ENCODE data around the gene REL.

The REL gene

DNA sequence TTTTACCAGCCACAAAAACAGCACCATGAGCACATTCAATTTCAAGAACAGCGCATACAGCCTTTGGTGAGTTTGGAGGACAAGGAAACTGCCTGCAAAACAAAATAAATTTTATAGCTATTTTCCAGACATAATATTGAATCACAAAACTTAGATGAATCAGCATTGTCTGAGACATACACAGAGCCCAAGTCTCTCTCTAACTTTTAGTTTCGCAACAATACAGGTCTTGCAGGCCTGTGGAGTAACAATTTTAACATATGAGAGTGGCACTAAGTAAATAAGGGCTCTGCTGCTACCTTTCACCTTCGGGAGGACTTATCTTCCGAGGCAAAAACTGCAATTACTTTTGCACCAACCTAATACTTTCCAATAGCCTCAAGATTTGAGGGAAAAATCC, 80.1 kb downstream of the REL start:
- no peak for TF ChIP-seq ZNF184 (tag by site-specific recombination; IDR thresholded peaks at IDR 0.05)
- TF ChIP-seq, protein P1, sequence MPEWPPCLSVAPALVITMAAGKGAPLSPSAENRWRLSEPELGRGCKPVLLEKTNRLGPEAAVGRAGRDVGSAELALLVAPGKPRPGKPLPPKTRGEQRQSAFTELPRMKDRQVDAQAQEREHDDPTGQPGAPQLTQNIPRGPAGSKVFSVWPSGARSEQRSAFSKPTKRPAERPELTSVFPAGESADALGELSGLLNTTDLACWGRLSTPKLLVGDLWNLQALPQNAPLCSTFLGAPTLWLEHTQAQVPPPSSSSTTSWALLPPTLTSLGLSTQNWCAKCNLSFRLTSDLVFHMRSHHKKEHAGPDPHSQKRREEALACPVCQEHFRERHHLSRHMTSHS (tag by site-specific recombination; IDR thresholded peaks at IDR 0.05): no peak
- CTCF ChIA-PET: no interaction called here
- POLR2A ChIA-PET: no interaction called here

GRCh38 chr2:60962528-60962927, 81.2 kb downstream of the REL start:
- ChIA-PET CTCF (no interaction called here), POLR2A (no interaction called here)
- TF ChIP-seq, protein P2, sequence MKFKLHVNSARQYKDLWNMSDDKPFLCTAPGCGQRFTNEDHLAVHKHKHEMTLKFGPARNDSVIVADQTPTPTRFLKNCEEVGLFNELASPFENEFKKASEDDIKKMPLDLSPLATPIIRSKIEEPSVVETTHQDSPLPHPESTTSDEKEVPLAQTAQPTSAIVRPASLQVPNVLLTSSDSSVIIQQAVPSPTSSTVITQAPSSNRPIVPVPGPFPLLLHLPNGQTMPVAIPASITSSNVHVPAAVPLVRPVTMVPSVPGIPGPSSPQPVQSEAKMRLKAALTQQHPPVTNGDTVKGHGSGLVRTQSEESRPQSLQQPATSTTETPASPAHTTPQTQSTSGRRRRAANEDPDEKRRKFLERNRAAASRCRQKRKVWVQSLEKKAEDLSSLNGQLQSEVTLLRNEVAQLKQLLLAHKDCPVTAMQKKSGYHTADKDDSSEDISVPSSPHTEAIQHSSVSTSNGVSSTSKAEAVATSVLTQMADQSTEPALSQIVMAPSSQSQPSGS (tag by site-specific recombination; IDR thresholded peaks at IDR 0.05; ENCODE audit: low read depth): no peak
- TF ChIP-seq, protein P3, sequence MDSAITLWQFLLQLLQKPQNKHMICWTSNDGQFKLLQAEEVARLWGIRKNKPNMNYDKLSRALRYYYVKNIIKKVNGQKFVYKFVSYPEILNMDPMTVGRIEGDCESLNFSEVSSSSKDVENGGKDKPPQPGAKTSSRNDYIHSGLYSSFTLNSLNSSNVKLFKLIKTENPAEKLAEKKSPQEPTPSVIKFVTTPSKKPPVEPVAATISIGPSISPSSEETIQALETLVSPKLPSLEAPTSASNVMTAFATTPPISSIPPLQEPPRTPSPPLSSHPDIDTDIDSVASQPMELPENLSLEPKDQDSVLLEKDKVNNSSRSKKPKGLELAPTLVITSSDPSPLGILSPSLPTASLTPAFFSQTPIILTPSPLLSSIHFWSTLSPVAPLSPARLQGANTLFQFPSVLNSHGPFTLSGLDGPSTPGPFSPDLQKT (IDR thresholded peaks at IDR 0.05; ENCODE audit: borderline replicate concordance, low read depth, low read length): no peak
- TF ChIP-seq, protein P4, sequence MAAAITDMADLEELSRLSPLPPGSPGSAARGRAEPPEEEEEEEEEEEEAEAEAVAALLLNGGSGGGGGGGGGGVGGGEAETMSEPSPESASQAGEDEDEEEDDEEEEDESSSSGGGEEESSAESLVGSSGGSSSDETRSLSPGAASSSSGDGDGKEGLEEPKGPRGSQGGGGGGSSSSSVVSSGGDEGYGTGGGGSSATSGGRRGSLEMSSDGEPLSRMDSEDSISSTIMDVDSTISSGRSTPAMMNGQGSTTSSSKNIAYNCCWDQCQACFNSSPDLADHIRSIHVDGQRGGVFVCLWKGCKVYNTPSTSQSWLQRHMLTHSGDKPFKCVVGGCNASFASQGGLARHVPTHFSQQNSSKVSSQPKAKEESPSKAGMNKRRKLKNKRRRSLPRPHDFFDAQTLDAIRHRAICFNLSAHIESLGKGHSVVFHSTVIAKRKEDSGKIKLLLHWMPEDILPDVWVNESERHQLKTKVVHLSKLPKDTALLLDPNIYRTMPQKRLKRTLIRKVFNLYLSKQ (tag by site-specific recombination; IDR thresholded peaks at IDR 0.05; ENCODE audit: borderline replicate concordance): no peak
- TF ChIP-seq ZFP3 (tag by site-specific recombination; IDR thresholded peaks at IDR 0.05; ENCODE audit: low read depth) (no peak), ZNF157 (tag by site-specific recombination; IDR thresholded peaks at IDR 0.05) (no peak), HOXC10 (CRISPR knock-in tag; IDR thresholded peaks at IDR 0.05) (no peak), TCF7L2 (IDR thresholded peaks at IDR 0.05; ENCODE audit: borderline replicate concordance, low read depth, low read length) (no peak), ZSCAN5A (tag by site-specific recombination; IDR thresholded peaks at IDR 0.05) (no peak), KLF1 (tag by site-specific recombination; IDR thresholded peaks at IDR 0.05) (no peak), KLF17 (tag by site-specific recombination; IDR thresholded peaks at IDR 0.05) (no peak), PATZ1 (tag by site-specific recombination; IDR thresholded peaks at IDR 0.05) (no peak), ZFP69B (tag by site-specific recombination; IDR thresholded peaks at IDR 0.05) (no peak), SP3 (tag by site-specific recombination; IDR thresholded peaks at IDR 0.05) (no peak), ZBTB6 (tag by site-specific recombination; IDR thresholded peaks at IDR 0.05) (no peak), ZBTB48 (tag by site-specific recombination; IDR thresholded peaks at IDR 0.05) (no peak), ZNF335 (tag by site-specific recombination; conservative IDR thresholded peaks at IDR 0.05) (no peak), ZNF792 (tag by site-specific recombination; IDR thresholded peaks at IDR 0.05) (no peak), ZNF311 (tag by site-specific recombination; IDR thresholded peaks at IDR 0.05; ENCODE audit: borderline replicate concordance) (no peak)
- Histone ChIP-seq H3K9me3 (ENCODE audit: control insufficient read depth, insufficient read depth, low read depth, low read length) (no peaks in the 10 kb centered on the region), H3K4me1 (ENCODE audit: control insufficient read depth, insufficient read depth, low read length) (no peaks in the 10 kb centered on the region; the same call in 1 of the 2 replicates), H3K27ac (ENCODE audit: extremely low read depth, low read depth, low read length) (no peak overlapping the region), H3K36me3 (ENCODE audit: control insufficient read depth in 2 of 2, insufficient read depth in 1 of 2, low read length in 2 of 2) (no peaks in the 10 kb centered on the region), H3K4me3 (ENCODE audit: low read depth, low read length) (no peak overlapping the region)

More for the DNA sequence above, 80.1 kb downstream of the REL start:
- no peak overlapping the region for H3K27ac ChIP-seq (ENCODE audit: extremely low read depth, low read depth, low read length)
- H3K4me1 ChIP-seq (ENCODE audit: control insufficient read depth, insufficient read depth, low read length): no peaks in the 10 kb centered on the region; the same call in 1 of the 2 replicates
- H3K36me3 ChIP-seq (ENCODE audit: control insufficient read depth in 2 of 2, insufficient read depth in 1 of 2, low read length in 2 of 2): no peaks in the 10 kb centered on the region
- no peak overlapping the region for H3K4me3 ChIP-seq (ENCODE audit: low read depth, low read length)
- no peaks in the 10 kb centered on the region for H3K9me3 ChIP-seq (ENCODE audit: control insufficient read depth, insufficient read depth, low read depth, low read length)

Data from HEK293 (cell line).